MM.1S (cell line): ENCODE measurements around the gene LGALS9.

Experiments
- DNase-seq: peaks from one replicate; pipeline ENCODE4 v3.0.0-alpha.2; 2015
- H2AFZ ChIP-seq: fragments of 300-600 bp; sonication (generic); 2 replicates; pipeline ENCODE4 v1.6.0; 2016; ENCODE audit warnings: antibody characterized with exemption, low read length
- H3F3A ChIP-seq: fragments of 300-600 bp; sonication (generic); 2 replicates; pipeline ENCODE4 v1.6.1; 2016; ENCODE audit warnings: mild to moderate bottlenecking, antibody characterized with exemption, low read length, moderate library complexity, mixed read lengths; ENCODE audit not compliant: insufficient read depth
- H3K27ac ChIP-seq: fragments of 300-600 bp; sonication (generic); 2 replicates; pipeline ENCODE4 v1.5.1; 2016; ENCODE audit warnings: mild to moderate bottlenecking, low read length
- H3K27me3 ChIP-seq: fragments of 300-600 bp; sonication (generic); replicated peaks from 2 replicates; pipeline ENCODE4 v1.6.0; 2016; ENCODE audit warnings: low read length; ENCODE audit not compliant: insufficient read depth
- H3K36me3 ChIP-seq: fragments of 300-600 bp; sonication (generic); replicated peaks from 2 replicates; pipeline ENCODE4 v1.6.1; 2016; ENCODE audit warnings: mild to moderate bottlenecking, low read length, mixed read lengths; ENCODE audit not compliant: insufficient read depth
- H3K4me1 ChIP-seq: fragments of 300-600 bp; sonication (generic); 2 replicates; pipeline ENCODE4 v1.6.1; 2016; ENCODE audit warnings: low read length, mixed read lengths
- H3K4me2 ChIP-seq: fragments of 300-600 bp; sonication (generic); 2 replicates; pipeline ENCODE4 v1.6.0; 2016; ENCODE audit warnings: low read depth, low read length
- H3K4me3 ChIP-seq: fragments of 300-600 bp; sonication (generic); 2 replicates; pipeline ENCODE4 v1.5.1; 2016; ENCODE audit warnings: low read length, mixed read lengths
- H3K79me2 ChIP-seq: fragments of 300-600 bp; sonication (generic); 2 replicates; pipeline ENCODE4 v1.6.1; 2016; ENCODE audit warnings: mixed run types, low read length, mixed read lengths
- H3K9ac ChIP-seq: fragments of 300-600 bp; sonication (generic); 2 replicates; pipeline ENCODE4 v1.6.1; 2016; ENCODE audit warnings: low read length, mixed read lengths
- H3K9me2 ChIP-seq: fragments of 300-600 bp; sonication (generic); replicated peaks from 2 replicates; pipeline ENCODE4 v1.6.1; 2016; ENCODE audit warnings: mild to moderate bottlenecking, low read length, mixed read lengths; ENCODE audit not compliant: insufficient read depth
- H3K9me3 ChIP-seq: fragments of 300-600 bp; sonication (generic); replicated peaks from 2 replicates; pipeline ENCODE4 v1.6.1; 2016; ENCODE audit warnings: mild to moderate bottlenecking, low read length, mixed read lengths; ENCODE audit not compliant: insufficient read depth
- H4K20me1 ChIP-seq: fragments of 300-600 bp; sonication (generic); 2 replicates; pipeline ENCODE4 v1.6.1; 2016; ENCODE audit warnings: mild to moderate bottlenecking, low read length, moderate library complexity, mixed read lengths; ENCODE audit not compliant: insufficient read depth
- CTCF ChIP-seq: fragments of 300-600 bp; sonication (generic); IDR thresholded peaks from 2 replicates; pipeline ENCODE4 v1.5.1; 2016; ENCODE audit warnings: antibody characterized with exemption, low read length, mixed read lengths
- EZH2 ChIP-seq: fragments of 300-600 bp; sonication (generic); optimal IDR thresholded peaks from 2 replicates; pipeline ENCODE3; 2017; ENCODE audit warnings: low read depth, mild to moderate bottlenecking, antibody characterized with exemption, low read length, mixed read lengths
- EZH2phosphoT487 ChIP-seq: fragments of 300-600 bp; sonication (generic); IDR thresholded peaks from 2 replicates; pipeline ENCODE4 v1.6.1; 2018; ENCODE audit warnings: antibody characterized with exemption, low read length

Gene LGALS9

GRCh38 chr17:27612160-27612770, 18.7 kb upstream of the LGALS9 start:
- no peaks in the 10 kb centered on the region for H4K20me1 ChIP-seq

GRCh38 chr17:27613433-27613832, 17.6 kb upstream of the LGALS9 start:
- no peaks in the 10 kb centered on the region for H3K9me3 ChIP-seq
- no peak overlapping the region for H3K4me2 ChIP-seq
- no peak overlapping the region for H3K4me3 ChIP-seq
- H3F3A ChIP-seq: no peaks in the 10 kb centered on the region
- H3K79me2 ChIP-seq: no peaks in the 10 kb centered on the region
- H3K4me1 ChIP-seq: peaks cover 11% of the 10 kb centered on the region
- no peak overlapping the region for H2AFZ ChIP-seq
- H3K9ac ChIP-seq: no peak overlapping the region
- TF ChIP-seq EZH2 (no peak), CTCF (no peak), EZH2phosphoT487 (no peak)
- no peak for DNase-seq
- no peaks in the 10 kb centered on the region for H4K20me1 ChIP-seq
- no peaks in the 10 kb centered on the region for H3K27me3 ChIP-seq
- H3K36me3 ChIP-seq: no peaks in the 10 kb centered on the region
- no peak overlapping the region for H3K27ac ChIP-seq
- no peaks in the 10 kb centered on the region for H3K9me2 ChIP-seq

More at GRCh38 chr17:27612160-27612770, 18.7 kb upstream of the LGALS9 start:
- Histone ChIP-seq H3K9ac (no peak overlapping the region; the same call in 1 of the 2 replicates), H3K36me3 (no peaks in the 10 kb centered on the region), H3K4me2 (peak overlapping the region; percentile 20; the same call in 1 of the 2 replicates), H3K79me2 (no peaks in the 10 kb centered on the region), H3K9me2 (no peaks in the 10 kb centered on the region), H3F3A (no peaks in the 10 kb centered on the region), H3K9me3 (no peaks in the 10 kb centered on the region), H3K27me3 (no peaks in the 10 kb centered on the region), H3K4me1 (peaks cover 11% of the 10 kb centered on the region), H3K27ac (no peak overlapping the region), H2AFZ (no peak overlapping the region), H3K4me3 (no peak overlapping the region)
- DNase-seq: peak; percentile 15
- TF ChIP-seq EZH2phosphoT487 (no peak), CTCF (no peak), EZH2 (no peak)

- Histone ChIP-seq H3K4me1 (peaks cover 11% of the 10 kb centered on the region), H4K20me1 (no peaks in the 10 kb centered on the region), H3K27me3 (no peaks in the 10 kb centered on the region), H3K27ac (no peak overlapping the region), H3K9me2 (no peaks in the 10 kb centered on the region), H3K9ac (no peak overlapping the region), H3F3A (no peaks in the 10 kb centered on the region), H3K4me3 (no peak overlapping the region), H3K36me3 (no peaks in the 10 kb centered on the region), H3K79me2 (no peaks in the 10 kb centered on the region), H3K9me3 (no peaks in the 10 kb centered on the region), H2AFZ (no peak overlapping the region), H3K4me2 (no peak overlapping the region)
- no peak for DNase-seq
- no peak for TF ChIP-seq CTCF
- no peak for TF ChIP-seq EZH2
- no peak for TF ChIP-seq EZH2phosphoT487
Observed at GRCh38 chr17:27615121-27615520, 15.9 kb upstream of the LGALS9 start.
